Esophagus muscularis mucosa (tissue), 4 donors: ENCODE results near the gene SMIM43. TPM values are rescaled to one million over a fixed set of nuclear protein-coding genes. Genes with fewer than 3 reads are reported as not detected.

Experiments used
- DNase-seq: peaks from one replicate; pipeline ENCODE4 v3.0.0-alpha.2; 2017; ENCODE audit errors: extremely low spot score
- H3K27ac ChIP-seq, 4 donors: fragments of 200-600 bp; sonication (generic); replicated peaks in 1 of 4; 1 replicate in 3 of 4; 2 replicates in 1 of 4; pipeline ENCODE4 v1.5.1; 2016 to 2019; ENCODE audit warnings: mild to moderate bottlenecking in 1 of 4
- H3K27me3 ChIP-seq, 4 donors: fragments of 200-600 bp; sonication (generic); one replicate each; pipeline versions ENCODE4 v1.5.1 to v1.6.0; 2016 to 2019
- H3K36me3 ChIP-seq, 4 donors: fragments of 200-600 bp; sonication (generic); one replicate each; pipeline ENCODE4 v1.5.1; 2016 to 2019
- H3K4me1 ChIP-seq, 4 donors: fragments of 200-600 bp; sonication (generic); one replicate each; pipeline ENCODE4 v1.5.1; 2016 to 2019
- H3K4me3 ChIP-seq, 4 donors: fragments of 200-600 bp; sonication (generic); 1 replicate in 2 of 4; 2 replicates in 2 of 4; pipeline ENCODE4 v1.5.1; 2016 to 2019; ENCODE audit warnings: mild to moderate bottlenecking in 4 of 4, moderate library complexity in 1 of 4
- H3K9me3 ChIP-seq, 4 donors: fragments of 200-600 bp; sonication (generic); 1 replicate in 3 of 4; 2 replicates in 1 of 4; pipeline ENCODE4 v1.5.1; 2016 to 2019
- EP300 ChIP-seq: sonication (generic); formaldehyde crosslinking; IDR thresholded peaks from one replicate; pipeline ENCODE4 v1.6.1; 2017; ENCODE audit warnings: antibody characterized with exemption
- POLR2A ChIP-seq: fragments of 450-650 bp; IDR thresholded peaks from one replicate; pipeline ENCODE4 v1.6.1; 2017; ENCODE audit warnings: antibody characterized with exemption, moderate library complexity, mild to moderate bottlenecking, low read depth
- POLR2AphosphoS5 ChIP-seq, 2 donors: sonication (generic); formaldehyde crosslinking; IDR thresholded peaks; one replicate each; pipeline ENCODE4 v1.6.1; 2017; ENCODE audit warnings: antibody characterized with exemption in 2 of 2
- WGBS: methylation state at CpG from one replicate; pipeline ENCODE4 v1.1.5; 2018; 5-methylcytosine and 5-hydroxymethylcytosine counted together
- intact Hi-C: fragments of 100-400 bp; cut with DNase I; formaldehyde crosslinking; loops from one replicate; pipeline ENCODE4 v1.15.1; 2023
- total RNA-seq, 4 donors: library from RNA; depleted of rRNA; stranded (reverse); fragments of >200 nt; gene quantifications; one replicate each; pipeline versions ENCODE4 v1.1.0 to v1.2.1, GENCODE V29; 2016
- TF ChIP-seq, protein P1 (sequence below), 3 experiments: fragments of 200-600 bp in 2 of 3; fragments of 450-650 bp in 1 of 3; sonication (generic) in 2 of 3; IDR thresholded peaks; one replicate each; pipeline ENCODE4 v1.5.1; 2017 to 2019; ENCODE audit warnings: antibody characterized with exemption in 3 of 3, mild to moderate bottlenecking in 2 of 3, moderate library complexity in 1 of 3

SMIM43 gene
- total RNA-seq, 4 donors from 2014 or later: 0.46 to 1.2 (median 0.66) TPM

DNA sequence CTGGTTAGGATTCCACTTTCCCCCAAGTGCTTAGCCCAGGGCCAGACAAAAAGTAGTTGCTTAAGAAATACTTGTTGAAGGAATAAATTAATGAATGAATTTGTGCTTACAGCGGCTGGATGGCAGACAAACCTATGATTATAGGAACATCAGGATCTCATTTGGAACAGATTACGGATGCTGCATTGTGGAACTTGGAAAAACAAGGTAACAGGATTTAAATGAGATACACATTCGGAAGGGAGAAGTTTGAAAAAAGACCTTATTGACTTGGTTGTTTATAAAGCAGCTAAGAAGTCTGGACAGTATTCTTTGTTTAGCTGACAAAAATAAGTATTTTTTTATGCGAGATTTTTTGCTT lies 36.7 kb upstream of the SMIM43 start:
- intact Hi-C loops: loop anchor here (5.0 kb wide), 1 partner anchor 104 kb away; the partner anchor contains the start of gene ANXA5
- TF ChIP-seq, protein P1, sequence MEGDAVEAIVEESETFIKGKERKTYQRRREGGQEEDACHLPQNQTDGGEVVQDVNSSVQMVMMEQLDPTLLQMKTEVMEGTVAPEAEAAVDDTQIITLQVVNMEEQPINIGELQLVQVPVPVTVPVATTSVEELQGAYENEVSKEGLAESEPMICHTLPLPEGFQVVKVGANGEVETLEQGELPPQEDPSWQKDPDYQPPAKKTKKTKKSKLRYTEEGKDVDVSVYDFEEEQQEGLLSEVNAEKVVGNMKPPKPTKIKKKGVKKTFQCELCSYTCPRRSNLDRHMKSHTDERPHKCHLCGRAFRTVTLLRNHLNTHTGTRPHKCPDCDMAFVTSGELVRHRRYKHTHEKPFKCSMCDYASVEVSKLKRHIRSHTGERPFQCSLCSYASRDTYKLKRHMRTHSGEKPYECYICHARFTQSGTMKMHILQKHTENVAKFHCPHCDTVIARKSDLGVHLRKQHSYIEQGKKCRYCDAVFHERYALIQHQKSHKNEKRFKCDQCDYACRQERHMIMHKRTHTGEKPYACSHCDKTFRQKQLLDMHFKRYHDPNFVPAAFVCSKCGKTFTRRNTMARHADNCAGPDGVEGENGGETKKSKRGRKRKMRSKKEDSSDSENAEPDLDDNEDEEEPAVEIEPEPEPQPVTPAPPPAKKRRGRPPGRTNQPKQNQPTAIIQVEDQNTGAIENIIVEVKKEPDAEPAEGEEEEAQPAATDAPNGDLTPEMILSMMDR (IDR thresholded peaks at IDR 0.05): no peak
- TF ChIP-seq EP300 (no peak), POLR2AphosphoS5 (IDR thresholded peaks at IDR 0.05) (no peak), POLR2A (no peak)
- Histone ChIP-seq H3K36me3 (peaks cover 24 to 42% (median 36%) of the 10 kb centered on the region in 4 donors), H3K27me3 (no peaks in the 10 kb centered on the region), H3K27ac (peak overlapping the region; percentile 87 to 92 (median 90)), H3K9me3 (no peaks in the 10 kb centered on the region), H3K4me1 (peaks cover 6 to 25% (median 20%) of the 10 kb centered on the region in 4 donors), H3K4me3 (peak overlapping the region; percentile 70 to 91 (median 74))
- DNase-seq: no peak
- 24% methylated on average over 4 of the region's 4 CpGs for WGBS

DNA sequence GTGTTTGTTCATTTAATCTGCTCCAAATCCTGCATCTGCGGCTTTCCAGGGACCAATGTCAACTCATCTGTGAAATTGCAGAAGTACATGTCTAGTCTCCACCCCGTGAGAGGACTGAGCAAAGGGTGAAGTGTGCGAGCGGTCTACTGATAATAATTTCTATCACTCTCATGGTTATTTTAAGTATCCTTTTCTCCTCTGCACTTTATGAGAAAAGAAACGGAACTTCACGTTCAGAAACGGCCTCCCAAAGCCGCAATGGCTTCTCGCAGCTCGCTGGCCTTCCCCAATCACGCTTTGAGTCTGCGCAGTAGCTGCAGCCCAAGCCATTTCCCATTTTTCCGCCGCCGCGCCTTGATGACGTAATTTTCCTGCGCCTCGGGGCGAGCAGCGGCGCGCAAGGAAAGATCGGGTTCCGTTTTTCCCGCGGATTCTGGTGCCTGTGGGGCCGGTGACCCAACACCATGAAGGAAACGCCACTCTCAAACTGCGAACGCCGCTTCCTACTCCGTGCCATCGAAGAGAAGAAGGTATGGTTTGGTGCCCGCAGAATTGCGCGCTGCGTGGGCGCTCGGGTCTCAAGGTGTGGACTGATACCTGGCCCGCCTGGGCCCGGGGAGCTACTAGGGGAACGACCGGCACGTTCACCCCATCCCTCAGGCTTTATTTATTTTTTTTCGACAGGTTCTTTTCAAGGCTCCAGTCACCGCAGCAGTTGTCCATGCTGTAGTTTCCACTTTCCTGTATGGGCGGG lies 36.2 kb upstream of the SMIM43 start, which contains the start of gene EXOSC9:
EXOSC9 (plus strand) TSS at position 363 of the 754 bp plus-strand sequence; CDS start at position 465, 102 bp downstream.
- under 1% methylated on average over 48 of the region's 48 CpGs for WGBS
- Histone ChIP-seq H3K27ac (peak within 1 kb of the TSS; percentile 87 to 92 (median 90)), H3K4me3 (peak within 1 kb of the TSS; percentile 70 to 91 (median 74)), H3K27me3 (no peaks in the 10 kb centered on the region), H3K9me3 (no peaks in the 10 kb centered on the region), H3K36me3 (peaks cover 20 to 37% (median 31%) of the 10 kb centered on the region in 4 donors), H3K4me1 (peaks cover 6 to 25% (median 20%) of the 10 kb centered on the region in 4 donors)
- peak; percentile 96 to 99 for TF ChIP-seq POLR2AphosphoS5 (IDR thresholded peaks at IDR 0.05)
- TF ChIP-seq, protein P1 (IDR thresholded peaks at IDR 0.05): peak in 1 of 3 experiments; percentile 23
- TF ChIP-seq POLR2A: no peak
- intact Hi-C loops: loop anchor here (5.0 kb wide), 1 partner anchor 104 kb away; the partner anchor contains the start of gene ANXA5
- DNase-seq: peak; percentile 96

DNA sequence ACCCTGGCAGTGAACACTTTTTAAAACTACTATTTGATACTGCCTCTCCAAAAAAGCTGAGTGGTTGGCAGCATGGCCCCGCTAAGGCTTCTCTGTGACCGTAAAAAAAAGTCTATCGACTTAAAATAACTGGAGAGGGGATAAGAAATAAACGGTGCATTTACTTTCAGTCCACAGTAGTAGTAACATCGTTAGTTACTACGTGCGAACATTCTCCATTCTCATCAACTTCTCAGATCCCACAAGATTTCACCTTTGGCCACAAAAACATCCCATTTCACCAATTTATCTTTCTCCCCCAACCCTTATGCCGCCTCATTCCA lies 35.6 kb upstream of the SMIM43 start:
- peaks cover 15 to 31% (median 26%) of the 10 kb centered on the region in 4 donors for H3K36me3 ChIP-seq
- intact Hi-C loops: loop anchor here (5.0 kb wide), 1 partner anchor 103 kb away; the partner anchor contains the start of gene ANXA5
- H3K4me3 ChIP-seq: peak overlapping the region; percentile 70 to 91 (median 74)
- no peaks in the 10 kb centered on the region for H3K9me3 ChIP-seq
- H3K27ac ChIP-seq: peak overlapping the region; percentile 87 to 92 (median 90)
- H3K4me1 ChIP-seq: peaks cover 6 to 25% (median 20%) of the 10 kb centered on the region in 4 donors
- no peak for DNase-seq
- TF ChIP-seq EP300 (no peak), POLR2AphosphoS5 (IDR thresholded peaks at IDR 0.05) (no peak), POLR2A (no peak)
- TF ChIP-seq, protein P1 (IDR thresholded peaks at IDR 0.05): no peak
- H3K27me3 ChIP-seq: no peaks in the 10 kb centered on the region
- 65% methylated on average over 8 of the region's 8 CpGs for WGBS

DNA sequence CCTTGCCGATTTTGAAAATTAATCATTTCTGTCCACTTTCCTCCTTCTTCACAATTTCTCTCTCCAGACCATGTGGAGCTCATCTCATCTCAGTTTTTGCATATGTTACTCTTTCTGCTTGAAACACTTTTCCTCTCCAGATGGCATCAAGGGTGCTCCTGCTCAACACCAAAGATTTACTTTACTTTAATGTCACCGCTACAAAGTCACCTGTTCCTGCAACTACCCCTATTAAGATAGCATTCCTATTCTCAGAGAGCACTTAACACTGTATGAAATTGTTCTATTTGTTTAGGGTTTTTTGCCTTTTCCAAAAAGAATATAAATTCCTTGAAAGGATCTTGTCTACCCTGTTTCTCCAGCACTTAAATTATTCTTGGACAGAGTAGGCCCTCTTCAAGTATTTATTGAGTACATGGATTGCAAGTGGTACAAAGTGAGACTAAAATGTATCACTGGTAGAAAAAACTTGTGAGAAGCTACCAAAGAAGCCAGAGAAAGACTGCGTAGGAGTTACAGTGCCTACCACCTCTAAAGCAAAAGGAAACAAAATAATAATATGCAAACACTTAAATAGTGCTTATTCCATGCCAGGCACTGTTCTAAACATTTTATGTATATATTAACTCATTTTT lies 35.0 kb upstream of the SMIM43 start:
- WGBS: 76% methylated on average over 3 of the region's 3 CpGs
- peak overlapping the region; percentile 87 to 92 (median 90) for H3K27ac ChIP-seq

More for the DNA sequence above, 35.0 kb upstream of the SMIM43 start:
- intact Hi-C loops: loop anchor here (5.0 to 10.0 kb wide), 2 partner anchors 103 to 355 kb away; partner anchors contain the start of genes ANXA5 and BLTP1
- Histone ChIP-seq H3K4me3 (peak overlapping the region in 1 of 4 donors; percentile 72), H3K4me1 (peaks cover 6 to 25% (median 20%) of the 10 kb centered on the region in 4 donors), H3K9me3 (no peaks in the 10 kb centered on the region), H3K36me3 (peaks cover 14 to 25% (median 21%) of the 10 kb centered on the region in 4 donors), H3K27me3 (no peaks in the 10 kb centered on the region)
- DNase-seq: no peak
- TF ChIP-seq POLR2A: no peak
- TF ChIP-seq, protein P1 (IDR thresholded peaks at IDR 0.05): no peak
- no peak for TF ChIP-seq EP300
- TF ChIP-seq POLR2AphosphoS5 (IDR thresholded peaks at IDR 0.05): no peak
